NCI-H146 treated with DMSO at 0.1 percent for 48 hours (cell line): ENCODE results near the gene NMNAT3.

Experiments
- DNase-seq: peaks from one replicate; lab custom pipeline; 2025; ENCODE audit not compliant: unreplicated experiment; lab: John Stamatoyannopoulos, UW

The NMNAT3 gene

GRCh38 chr3:139547666-139548065, 130.1 kb downstream of the NMNAT3 start:
- no peak for DNase-seq

GRCh38 chr3:139546772-139547171, 131.0 kb downstream of the NMNAT3 start:
- no peak for DNase-seq

DNA sequence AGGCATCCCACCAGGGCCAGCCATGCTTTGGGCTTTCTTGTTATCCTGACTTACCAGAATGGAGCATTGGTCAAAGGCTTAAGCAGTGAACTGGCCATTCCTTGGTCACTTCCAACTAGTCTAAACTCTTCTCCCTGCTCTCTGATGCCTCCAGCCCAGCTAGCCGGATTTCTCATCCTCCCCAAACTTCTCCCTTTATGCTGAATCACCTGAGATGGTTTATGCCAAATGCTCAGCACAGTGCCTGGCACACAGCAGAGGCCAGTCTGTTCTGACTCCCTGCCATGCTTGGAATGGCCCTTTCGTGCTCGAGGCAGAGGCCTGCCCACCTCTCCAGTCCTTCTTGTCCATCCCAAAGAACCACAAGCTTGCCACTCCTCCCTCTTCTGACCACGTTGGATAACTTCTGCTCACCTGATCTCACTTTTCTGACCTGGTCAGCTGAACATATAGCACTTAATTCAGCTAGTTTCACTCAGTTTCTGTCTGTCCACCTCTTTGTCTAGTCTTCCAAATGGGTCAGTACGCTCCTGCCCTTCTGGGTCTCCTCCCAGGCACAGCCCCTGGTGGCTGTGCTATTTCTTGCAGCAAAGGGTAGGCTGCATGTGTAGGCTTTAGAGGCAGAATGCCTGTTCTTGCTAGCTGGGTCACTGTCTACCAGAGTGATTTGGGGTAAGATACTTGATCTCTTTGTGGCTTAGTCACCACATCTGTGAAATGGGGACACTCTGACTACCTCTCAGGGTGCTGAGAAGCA, 136.1 kb downstream of the NMNAT3 start:
- DNase-seq, result no peak

DNA sequence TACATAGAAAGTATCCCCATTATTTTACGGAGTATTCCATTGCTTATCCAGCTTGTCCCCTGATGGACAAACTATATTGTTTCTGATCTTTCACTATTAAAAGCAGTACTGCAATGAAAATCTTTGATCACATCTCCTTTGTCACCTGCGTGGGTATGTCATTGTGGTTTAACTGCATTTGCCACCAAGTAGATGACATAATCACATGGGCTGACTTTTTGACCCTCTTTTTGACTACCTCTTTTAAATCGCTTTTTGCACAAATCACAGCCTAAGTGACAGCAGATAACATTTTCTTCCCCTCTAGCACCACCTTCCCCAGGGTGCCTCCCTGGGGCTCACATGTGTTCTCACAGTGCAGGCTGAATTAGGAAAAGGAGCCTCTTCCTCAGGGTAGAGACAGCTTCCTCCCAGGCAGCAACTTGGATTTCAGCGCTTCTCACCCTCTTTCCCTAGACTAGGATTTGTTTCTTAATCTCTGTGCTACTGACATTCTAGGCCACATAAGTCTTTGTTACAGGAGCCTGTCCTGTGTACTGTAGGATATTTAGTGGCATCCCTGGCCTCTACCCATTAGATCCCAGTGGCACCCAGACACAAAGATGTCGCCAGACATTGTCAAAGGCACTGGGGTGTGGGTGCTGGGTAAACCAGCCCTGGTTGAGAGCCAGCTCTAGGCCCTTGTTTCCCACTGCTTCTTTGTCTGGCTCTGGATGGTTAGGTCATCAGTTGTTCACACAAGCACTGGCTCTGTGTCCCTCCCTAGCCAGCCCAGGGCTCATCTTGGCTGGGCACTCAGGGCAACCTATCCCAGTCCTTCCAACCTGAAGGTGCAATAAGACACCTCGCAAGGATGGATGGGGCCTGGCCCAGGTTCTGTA, 136.9 kb downstream of the NMNAT3 start:
- peak; percentile 76 for DNase-seq

GRCh38 chr3:139538733-139539132, 139.0 kb downstream of the NMNAT3 start:
- DNase-seq, result no peak

- DNase-seq, result no peak
Measured at GRCh38 chr3:139537795-139538621, 139.8 kb downstream of the NMNAT3 start.

GRCh38 chr3:139537361-139537760, 140.4 kb downstream of the NMNAT3 start:
- no peak for DNase-seq

DNA sequence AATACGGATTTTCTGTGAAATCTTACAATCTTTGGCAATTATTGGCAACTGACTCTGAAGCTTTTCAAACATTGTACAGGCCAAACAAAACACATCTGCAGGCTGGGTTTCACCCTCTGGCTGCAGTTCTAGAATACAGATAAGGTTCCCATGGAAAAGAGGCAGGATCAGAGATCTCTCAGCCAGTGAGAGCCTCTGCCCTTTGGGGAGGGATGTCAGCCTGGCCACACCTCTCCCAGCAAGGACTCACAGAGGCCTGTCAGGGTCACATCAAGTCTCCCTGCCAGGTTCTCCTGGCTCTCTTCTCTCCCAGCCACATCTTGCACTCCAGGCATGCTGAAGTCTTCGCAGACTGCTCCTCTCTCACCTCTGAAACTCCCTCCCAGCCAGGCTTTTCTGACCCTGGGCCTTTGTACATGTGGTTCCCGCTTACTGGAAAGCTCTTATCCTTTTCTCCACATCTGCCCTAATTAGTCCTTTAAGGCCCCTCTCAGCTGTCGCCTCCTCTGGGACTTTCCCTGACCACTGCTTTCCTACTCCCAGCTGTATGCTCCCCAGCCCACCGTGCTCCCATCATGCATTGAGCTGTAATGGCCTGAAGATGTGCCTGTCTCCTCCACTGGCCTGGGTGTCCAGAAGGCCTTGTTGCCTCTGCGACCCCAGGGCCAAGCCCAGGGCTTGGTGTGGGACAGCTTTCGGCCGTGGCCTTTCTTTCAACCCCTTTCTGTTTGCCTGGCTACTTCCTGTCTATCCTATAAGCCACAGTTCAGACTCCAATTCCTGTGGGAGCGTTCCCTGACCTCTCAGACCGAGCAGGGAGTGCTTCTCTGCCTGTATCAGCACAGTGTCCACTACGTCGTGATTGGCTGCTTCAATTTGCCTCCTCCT, 142.5 kb downstream of the NMNAT3 start:
- DNase-seq, result peak; percentile 81

DNA sequence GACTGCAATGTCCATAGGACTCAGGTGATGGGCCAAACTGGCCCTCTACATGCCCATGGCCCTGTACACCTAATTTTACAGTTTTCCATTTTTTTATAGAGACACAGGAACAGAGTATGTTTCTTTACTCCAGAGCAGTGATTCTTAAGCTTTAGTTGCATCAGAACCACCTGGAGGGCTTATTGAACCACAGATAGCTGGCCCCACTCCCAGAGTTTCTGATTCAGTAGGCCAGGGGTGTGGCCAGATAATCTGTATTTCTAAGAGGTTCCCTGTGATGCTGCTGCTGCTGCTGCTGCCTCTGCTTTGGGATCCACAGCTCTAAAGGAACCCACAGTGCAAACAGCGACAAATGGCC, 143.3 kb downstream of the NMNAT3 start:
- DNase-seq, result peak; percentile 83

- DNase-seq, result peak; percentile 90
Measured at GRCh38 chr3:139533781-139534454, 143.9 kb downstream of the NMNAT3 start.

DNA sequence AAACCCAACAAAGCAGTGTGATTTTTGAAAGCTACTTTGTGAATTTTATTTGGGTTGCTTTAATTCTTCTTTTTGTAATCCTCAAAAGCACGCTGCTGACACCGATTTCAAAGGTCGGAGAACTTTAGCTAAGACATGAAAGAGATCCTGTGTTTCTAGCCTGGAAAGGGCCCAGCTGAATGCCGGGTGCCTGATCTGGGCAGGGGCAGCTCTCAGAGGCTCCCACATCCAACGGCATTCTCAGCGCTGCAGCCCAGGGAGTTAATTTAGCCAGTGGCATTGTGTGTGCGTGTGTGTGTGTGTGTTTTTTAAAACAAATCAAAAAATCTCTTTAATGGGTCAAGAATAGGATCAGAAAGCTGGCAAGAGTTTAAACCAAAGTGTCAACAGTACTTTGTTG, 144.8 kb downstream of the NMNAT3 start:
- no peak for DNase-seq

DNA sequence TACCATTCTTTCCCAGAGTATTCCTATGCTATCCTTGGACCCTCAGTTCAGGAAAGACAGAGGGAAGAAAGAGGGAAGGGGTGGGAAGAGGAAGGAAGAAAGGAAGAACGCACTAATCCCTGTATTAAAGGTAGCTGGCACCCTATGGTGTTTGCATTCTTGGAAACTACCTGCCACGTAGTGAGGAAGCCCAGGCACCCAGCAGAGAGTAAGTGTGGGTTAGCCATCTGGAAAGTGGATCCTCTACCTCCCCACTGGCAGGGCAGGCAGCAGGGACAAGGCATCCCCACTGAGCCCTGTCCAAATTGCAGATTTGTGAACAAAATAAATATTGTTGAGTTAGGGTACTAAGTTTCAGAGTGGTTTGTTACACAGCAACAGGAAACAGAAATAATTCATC, 147.1 kb downstream of the NMNAT3 start:
- no peak for DNase-seq

DNA sequence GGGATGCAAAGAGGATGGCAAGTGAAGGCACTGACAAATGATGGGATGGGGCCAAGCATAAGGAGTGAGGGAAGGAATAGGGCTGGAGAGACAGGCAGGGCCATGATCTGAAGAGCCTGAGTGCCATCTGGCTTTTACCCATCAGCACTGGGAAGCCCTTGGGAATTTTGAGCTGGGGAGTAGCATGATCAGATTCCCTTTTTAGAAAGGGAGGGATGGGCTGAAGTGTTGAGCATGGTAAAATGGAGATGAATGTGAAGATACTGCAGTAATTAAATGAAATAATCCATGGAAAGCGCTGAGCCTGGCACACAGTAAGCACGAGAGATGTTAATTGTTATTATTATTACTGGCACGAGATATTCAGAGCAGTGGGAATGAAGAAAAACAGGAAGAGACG, 148.1 kb downstream of the NMNAT3 start:
- no peak for DNase-seq

DNA sequence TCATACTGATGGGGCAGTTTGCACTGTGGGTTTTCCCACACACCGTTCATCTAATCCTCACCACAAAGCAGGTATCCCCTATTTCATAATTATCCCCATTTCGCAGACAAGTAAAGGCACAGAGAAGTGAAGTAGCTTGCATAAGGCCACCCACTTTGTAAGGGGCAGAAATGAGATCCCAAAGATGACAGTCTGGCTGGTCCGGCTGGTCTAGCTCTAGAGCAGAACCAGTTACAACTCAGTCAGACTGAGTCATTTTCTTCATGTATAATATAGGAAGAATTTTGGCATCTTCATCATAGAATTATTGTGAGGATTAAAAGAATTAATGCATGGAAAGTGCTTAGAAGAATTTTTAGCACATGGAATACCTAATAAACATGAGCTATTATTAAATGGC, 148.8 kb downstream of the NMNAT3 start:
- no peak for DNase-seq

DNA sequence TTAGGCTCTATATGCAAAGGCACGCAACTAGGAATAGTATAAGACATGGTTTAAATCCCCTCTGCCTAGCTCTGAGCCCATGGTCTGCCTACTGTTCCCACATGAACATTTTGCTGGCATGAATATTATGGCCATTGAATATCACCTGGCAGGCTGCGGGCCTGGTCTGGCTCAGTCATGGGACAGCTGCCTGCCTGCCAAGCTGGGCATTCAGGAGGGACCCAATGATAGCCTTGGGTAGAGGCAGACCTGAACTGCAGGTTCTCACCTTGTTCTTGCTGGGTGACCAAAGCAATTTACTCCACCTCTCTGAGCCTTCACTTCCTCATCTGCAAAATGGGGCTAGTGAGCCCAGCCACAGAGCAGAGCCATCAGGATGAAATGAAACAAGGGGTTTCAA, 149.5 kb downstream of the NMNAT3 start:
- DNase-seq, result no peak

- DNase-seq, result no peak
Measured at GRCh38 chr3:139527265-139527664, 150.5 kb downstream of the NMNAT3 start.

GRCh38 chr3:139526146-139526545, 151.6 kb downstream of the NMNAT3 start:
- DNase-seq, result no peak

GRCh38 chr3:139524841-139525636, 152.7 kb downstream of the NMNAT3 start:
- DNase-seq, result no peak

GRCh38 chr3:139523718-139524117, 154.1 kb downstream of the NMNAT3 start:
- no peak for DNase-seq
